Heart left ventricle (tissue), 13 donors: ENCODE data around the gene D2HGDH.

Experiments used
- POLR2A ChIP-seq, 2 donors: fragments of 450-650 bp; IDR thresholded peaks; one replicate each; pipeline ENCODE4 v1.6.1; 2017; ENCODE audit warnings: antibody characterized with exemption in 2 of 2, mild to moderate bottlenecking in 2 of 2, moderate library complexity in 2 of 2
- TF ChIP-seq, protein P1 (sequence below), 12 donors: fragments of 200-600 bp; sonication (generic) in 4 of 12; IDR thresholded peaks; one replicate each; pipeline versions ENCODE4 v1.5.0 to v1.8.0; 2018 to 2022; ENCODE audit warnings: antibody characterized with exemption in 12 of 12, mild to moderate bottlenecking in 5 of 12
- donor health status: ischemic (EF 13 %, LVEDD 7.1; RV severe dilation, severe dysfunction).
- donor health status: DM: no; HTN: yes; CAD: no.
- donor health status: DM: no; HTN: no; CAD: no.
- donor health status: ischemic (EF 25% LVEDD 6.9; RV normal size, moderate dysfunction).
- donor health status: ischemic (EF 25% LVEDD 5.7; RV mildly dilated, moderate dysfunction).
- donor health status: ischemic (EF 35%, LVEDD 5.7; RV mildly dilated, moderate dysfunction).
- donor health status: nonischemic (EF 11% LVEDD 7.7; RV severe dilation, severe dysfunction).
- donor health status: DM: yes; HTN: yes; CAD: no.
- donor health status: PGD.
- donor health status: ischemic (EF 29% LVEDD 5.4; RV normal size, mild dysfunction).
- donor health status: nonischemic (EF 23%, LVEDD 6.1; RV moderate dilation, normal function).

DNA sequence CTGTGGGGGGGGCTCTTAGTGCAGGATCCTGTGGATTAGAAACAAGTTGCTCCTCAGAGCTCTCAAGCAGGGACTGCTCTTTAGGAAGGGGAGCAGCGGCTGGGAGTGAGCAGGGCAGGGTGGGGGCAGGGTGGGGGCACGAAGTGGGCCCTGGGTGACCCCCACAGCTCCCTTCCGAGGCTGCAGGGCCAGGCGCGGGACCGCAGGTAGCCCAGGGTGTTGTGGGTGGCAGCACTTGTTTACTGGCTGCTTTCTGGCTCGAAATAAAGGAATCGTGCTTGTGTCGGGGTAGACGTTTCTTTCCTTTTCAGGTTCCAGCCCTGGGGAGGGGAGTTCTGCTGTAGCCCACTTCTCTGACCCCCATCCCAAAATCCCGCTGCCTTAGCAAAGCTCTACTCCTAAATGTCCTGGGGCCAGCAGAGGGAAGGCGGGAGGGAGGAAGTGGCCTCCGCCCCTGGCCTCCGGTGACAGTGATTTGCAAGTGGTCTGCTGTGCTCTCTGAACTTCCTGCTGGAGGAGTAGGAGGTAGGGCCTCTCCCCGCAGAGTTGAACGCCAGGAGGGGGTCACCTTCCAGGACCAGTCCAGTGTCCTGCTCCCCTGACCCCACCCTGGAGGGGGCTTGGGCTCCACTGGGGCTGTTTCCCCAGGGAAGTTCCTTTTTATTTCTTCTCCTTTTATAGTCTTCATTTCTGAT is 82.8 kb downstream of the D2HGDH start:
- TF ChIP-seq, protein P1, sequence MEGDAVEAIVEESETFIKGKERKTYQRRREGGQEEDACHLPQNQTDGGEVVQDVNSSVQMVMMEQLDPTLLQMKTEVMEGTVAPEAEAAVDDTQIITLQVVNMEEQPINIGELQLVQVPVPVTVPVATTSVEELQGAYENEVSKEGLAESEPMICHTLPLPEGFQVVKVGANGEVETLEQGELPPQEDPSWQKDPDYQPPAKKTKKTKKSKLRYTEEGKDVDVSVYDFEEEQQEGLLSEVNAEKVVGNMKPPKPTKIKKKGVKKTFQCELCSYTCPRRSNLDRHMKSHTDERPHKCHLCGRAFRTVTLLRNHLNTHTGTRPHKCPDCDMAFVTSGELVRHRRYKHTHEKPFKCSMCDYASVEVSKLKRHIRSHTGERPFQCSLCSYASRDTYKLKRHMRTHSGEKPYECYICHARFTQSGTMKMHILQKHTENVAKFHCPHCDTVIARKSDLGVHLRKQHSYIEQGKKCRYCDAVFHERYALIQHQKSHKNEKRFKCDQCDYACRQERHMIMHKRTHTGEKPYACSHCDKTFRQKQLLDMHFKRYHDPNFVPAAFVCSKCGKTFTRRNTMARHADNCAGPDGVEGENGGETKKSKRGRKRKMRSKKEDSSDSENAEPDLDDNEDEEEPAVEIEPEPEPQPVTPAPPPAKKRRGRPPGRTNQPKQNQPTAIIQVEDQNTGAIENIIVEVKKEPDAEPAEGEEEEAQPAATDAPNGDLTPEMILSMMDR (IDR thresholded peaks at IDR 0.05): no peak
- TF ChIP-seq POLR2A (IDR thresholded peaks at IDR 0.05): no peak
